ENCODE data around the gene CEP112. TPM values are rescaled to one million over a fixed set of nuclear protein-coding genes. Genes with fewer than 3 reads are reported as not detected.
A peak's percentile ranks its signal among the peaks of the same experiment; 100 is the strongest.

CEP112 gene
- total and polyA plus RNA-seq, 2 of the 13 experiments (the other 11 are each of a cell fraction or from before 2014, with no cell fraction given) = 1.2 to 3.4 TPM

DNA sequence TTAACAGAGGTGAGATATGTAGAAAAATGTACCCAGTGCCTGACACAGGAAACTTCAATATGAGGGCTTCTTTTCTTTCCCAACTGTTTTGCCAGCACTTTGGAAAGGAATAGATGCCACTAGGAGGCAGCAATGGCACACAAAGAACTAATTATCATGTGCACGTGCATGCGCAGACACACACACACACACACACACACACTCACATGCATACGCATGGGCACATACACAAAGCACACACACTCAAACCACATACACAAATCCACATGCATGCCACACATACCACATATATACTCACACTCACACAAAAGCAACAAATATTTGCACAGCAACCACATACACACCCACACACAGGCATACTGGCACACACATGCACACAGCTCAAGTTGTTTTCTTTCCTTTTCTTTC lies 8.8 kb upstream of the CEP112 start (continued):
- TF ChIP-seq ZFP41 (CRISPR knock-in tag; IDR thresholded peaks at IDR 0.05; ENCODE audit: borderline replicate concordance) (no peak), GFI1 (CRISPR knock-in tag; IDR thresholded peaks at IDR 0.05; ENCODE audit: borderline replicate concordance) (0 out of 2 replicates have a peak, but pooled peaks have one; percentile 44), ZNF556 (CRISPR knock-in tag; IDR thresholded peaks at IDR 0.05; ENCODE audit: borderline replicate concordance) (peak; percentile 38; the same call in 1 of the 2 replicates), MAZ (IDR thresholded peaks at IDR 0.05; ENCODE audit: borderline replicate concordance, low read depth, low read length) (no peak), MAZ (CRISPR knock-in tag; IDR thresholded peaks at IDR 0.05; ENCODE audit: low read depth) (peak; percentile 34; the same call in 1 of the 2 replicates), ZBTB38 (CRISPR knock-in tag; IDR thresholded peaks at IDR 0.05) (0 out of 2 replicates have a peak, but pooled peaks have one; percentile 25), HDAC2 (CRISPR knock-in tag; IDR thresholded peaks at IDR 0.05) (peak; percentile 58; the same call in 1 of the 2 replicates), RARA (CRISPR knock-in tag; IDR thresholded peaks at IDR 0.05) (0 out of 2 replicates have a peak, but pooled peaks have one; percentile 19), SMAD1 (CRISPR knock-in tag; IDR thresholded peaks at IDR 0.05; ENCODE audit: borderline replicate concordance, low read depth) (no peak), FOSL2 (CRISPR knock-in tag; IDR thresholded peaks at IDR 0.05) (peak; percentile 62), ZEB1 (IDR thresholded peaks at IDR 0.05; ENCODE audit: insufficient replicate concordance, low read depth) (no peak)
- TF ChIP-seq, protein P1, sequence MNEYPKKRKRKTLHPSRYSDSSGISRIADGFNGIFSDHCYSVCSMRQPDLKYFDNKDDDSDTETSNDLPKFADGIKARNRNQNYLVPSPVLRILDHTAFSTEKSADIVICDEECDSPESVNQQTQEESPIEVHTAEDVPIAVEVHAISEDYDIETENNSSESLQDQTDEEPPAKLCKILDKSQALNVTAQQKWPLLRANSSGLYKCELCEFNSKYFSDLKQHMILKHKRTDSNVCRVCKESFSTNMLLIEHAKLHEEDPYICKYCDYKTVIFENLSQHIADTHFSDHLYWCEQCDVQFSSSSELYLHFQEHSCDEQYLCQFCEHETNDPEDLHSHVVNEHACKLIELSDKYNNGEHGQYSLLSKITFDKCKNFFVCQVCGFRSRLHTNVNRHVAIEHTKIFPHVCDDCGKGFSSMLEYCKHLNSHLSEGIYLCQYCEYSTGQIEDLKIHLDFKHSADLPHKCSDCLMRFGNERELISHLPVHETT (CRISPR knock-in tag; conservative IDR thresholded peaks at IDR 0.05) = 0 out of 2 replicates have a peak, but pooled peaks have one; percentile 40
- TF ChIP-seq, protein P2, sequence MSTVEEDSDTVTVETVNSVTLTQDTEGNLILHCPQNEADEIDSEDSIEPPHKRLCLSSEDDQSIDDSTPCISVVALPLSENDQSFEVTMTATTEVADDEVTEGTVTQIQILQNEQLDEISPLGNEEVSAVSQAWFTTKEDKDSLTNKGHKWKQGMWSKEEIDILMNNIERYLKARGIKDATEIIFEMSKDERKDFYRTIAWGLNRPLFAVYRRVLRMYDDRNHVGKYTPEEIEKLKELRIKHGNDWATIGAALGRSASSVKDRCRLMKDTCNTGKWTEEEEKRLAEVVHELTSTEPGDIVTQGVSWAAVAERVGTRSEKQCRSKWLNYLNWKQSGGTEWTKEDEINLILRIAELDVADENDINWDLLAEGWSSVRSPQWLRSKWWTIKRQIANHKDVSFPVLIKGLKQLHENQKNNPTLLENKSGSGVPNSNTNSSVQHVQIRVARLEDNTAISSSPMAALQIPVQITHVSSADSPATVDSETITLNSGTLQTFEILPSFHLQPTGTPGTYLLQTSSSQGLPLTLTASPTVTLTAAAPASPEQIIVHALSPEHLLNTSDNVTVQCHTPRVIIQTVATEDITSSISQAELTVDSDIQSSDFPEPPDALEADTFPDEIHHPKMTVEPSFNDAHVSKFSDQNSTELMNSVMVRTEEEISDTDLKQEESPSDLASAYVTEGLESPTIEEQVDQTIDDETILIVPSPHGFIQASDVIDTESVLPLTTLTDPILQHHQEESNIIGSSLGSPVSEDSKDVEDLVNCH (CRISPR knock-in tag; IDR thresholded peaks at IDR 0.05) = no peak
- TF ChIP-seq, protein P3, sequence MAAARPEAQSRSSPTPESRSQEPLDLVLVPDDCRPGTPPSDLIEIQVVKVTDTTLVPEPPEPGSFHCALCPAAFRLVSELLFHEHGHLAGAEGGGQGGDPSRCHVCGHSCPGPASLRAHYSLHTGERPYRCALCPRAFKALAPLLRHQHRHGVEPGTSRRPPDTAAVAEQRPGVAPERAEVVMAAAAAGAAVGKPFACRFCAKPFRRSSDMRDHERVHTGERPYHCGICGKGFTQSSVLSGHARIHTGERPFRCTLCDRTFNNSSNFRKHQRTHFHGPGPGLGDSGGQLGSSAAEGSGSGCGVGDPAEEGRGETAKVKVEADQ (CRISPR knock-in tag; IDR thresholded peaks at IDR 0.05; ENCODE audit: borderline replicate concordance) = 0 out of 2 replicates have a peak, but pooled peaks have one; percentile 55
- TF ChIP-seq, protein P4, sequence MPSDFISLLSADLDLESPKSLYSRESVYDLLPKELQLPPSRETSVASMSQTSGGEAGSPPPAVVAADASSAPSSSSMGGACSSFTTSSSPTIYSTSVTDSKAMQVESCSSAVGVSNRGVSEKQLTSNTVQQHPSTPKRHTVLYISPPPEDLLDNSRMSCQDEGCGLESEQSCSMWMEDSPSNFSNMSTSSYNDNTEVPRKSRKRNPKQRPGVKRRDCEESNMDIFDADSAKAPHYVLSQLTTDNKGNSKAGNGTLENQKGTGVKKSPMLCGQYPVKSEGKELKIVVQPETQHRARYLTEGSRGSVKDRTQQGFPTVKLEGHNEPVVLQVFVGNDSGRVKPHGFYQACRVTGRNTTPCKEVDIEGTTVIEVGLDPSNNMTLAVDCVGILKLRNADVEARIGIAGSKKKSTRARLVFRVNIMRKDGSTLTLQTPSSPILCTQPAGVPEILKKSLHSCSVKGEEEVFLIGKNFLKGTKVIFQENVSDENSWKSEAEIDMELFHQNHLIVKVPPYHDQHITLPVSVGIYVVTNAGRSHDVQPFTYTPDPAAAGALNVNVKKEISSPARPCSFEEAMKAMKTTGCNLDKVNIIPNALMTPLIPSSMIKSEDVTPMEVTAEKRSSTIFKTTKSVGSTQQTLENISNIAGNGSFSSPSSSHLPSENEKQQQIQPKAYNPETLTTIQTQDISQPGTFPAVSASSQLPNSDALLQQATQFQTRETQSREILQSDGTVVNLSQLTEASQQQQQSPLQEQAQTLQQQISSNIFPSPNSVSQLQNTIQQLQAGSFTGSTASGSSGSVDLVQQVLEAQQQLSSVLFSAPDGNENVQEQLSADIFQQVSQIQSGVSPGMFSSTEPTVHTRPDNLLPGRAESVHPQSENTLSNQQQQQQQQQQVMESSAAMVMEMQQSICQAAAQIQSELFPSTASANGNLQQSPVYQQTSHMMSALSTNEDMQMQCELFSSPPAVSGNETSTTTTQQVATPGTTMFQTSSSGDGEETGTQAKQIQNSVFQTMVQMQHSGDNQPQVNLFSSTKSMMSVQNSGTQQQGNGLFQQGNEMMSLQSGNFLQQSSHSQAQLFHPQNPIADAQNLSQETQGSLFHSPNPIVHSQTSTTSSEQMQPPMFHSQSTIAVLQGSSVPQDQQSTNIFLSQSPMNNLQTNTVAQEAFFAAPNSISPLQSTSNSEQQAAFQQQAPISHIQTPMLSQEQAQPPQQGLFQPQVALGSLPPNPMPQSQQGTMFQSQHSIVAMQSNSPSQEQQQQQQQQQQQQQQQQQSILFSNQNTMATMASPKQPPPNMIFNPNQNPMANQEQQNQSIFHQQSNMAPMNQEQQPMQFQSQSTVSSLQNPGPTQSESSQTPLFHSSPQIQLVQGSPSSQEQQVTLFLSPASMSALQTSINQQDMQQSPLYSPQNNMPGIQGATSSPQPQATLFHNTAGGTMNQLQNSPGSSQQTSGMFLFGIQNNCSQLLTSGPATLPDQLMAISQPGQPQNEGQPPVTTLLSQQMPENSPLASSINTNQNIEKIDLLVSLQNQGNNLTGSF (CRISPR knock-in tag; IDR thresholded peaks at IDR 0.05) = no peak

Measured in HepG2 (cell line).